ENCODE results near the gene EMILIN1. TPM values are rescaled to one million over a fixed set of nuclear protein-coding genes. Genes with fewer than 3 reads are reported as not detected.

The EMILIN1 gene
- total and polyA plus RNA-seq, 10 of the 15 experiments (the other 5 are each of a cell fraction or from before 2014, with no cell fraction given): 0.01 to 2.3 (median 1.2) TPM; not detected in 2

GRCh38 chr2:27108221-27108620, 29.8 kb downstream of the EMILIN1 start:
- H3K9me3 ChIP-seq (replicated peaks; ENCODE audit: control insufficient read depth, insufficient read depth, low read length): no peaks in the 10 kb centered on the region
- H3K36me3 ChIP-seq (ENCODE audit: control insufficient read depth in 2 of 2, insufficient read depth in 2 of 2, low read length in 1 of 2): no peaks in the 10 kb centered on the region
- ChIA-PET POLR2A (no interaction called here), CTCF (interaction anchor here (0.6 to 1.6 kb wide), 3 partner anchors 25 to 198 kb away, joined by 3 read pairs; no protein-coding TSS in a partner anchor), RAD21 (ENCODE audit: unreplicated experiment) (no interaction called here), SMC1A (ENCODE audit: uncharacterized antibody, unreplicated experiment) (interaction anchor here (0.7 to 1.0 kb wide), 2 partner anchors 163 to 1047 kb away, joined by 3 read pairs; no protein-coding TSS in a partner anchor)
- no peak for ATAC-seq
- no TSS peak for BruUV-seq (replicated peaks)
- in situ Hi-C loops (cut with MboI): no loop called here
- H3K9ac ChIP-seq (ENCODE audit: control insufficient read depth, insufficient read depth, low read length): no peak overlapping the region
- no peak overlapping the region for H3K4me3 ChIP-seq
- no peaks in the 10 kb centered on the region; a peak in 2 of 4 replicates for H3K27me3 ChIP-seq (replicated peaks in 1 of 2; ENCODE audit: control insufficient read depth in 2 of 2, insufficient read depth in 2 of 2, low read length in 1 of 2)
- H4K20me1 ChIP-seq (ENCODE audit: control insufficient read depth, insufficient read depth): no peaks in the 10 kb centered on the region
- DNase-seq (ENCODE audit: low read depth, low spot score): no peak
- no peak for TF ChIP-seq SMC3 (IDR thresholded peaks at IDR 0.05; ENCODE audit: borderline replicate concordance, low read length)
- TF ChIP-seq EED (IDR thresholded peaks at IDR 0.05; ENCODE audit: low read depth): no peak
- TF ChIP-seq ASH2L (IDR thresholded peaks at IDR 0.05; ENCODE audit: borderline replicate concordance, low read depth): no peak
- TF ChIP-seq NKRF (conservative IDR thresholded peaks at IDR 0.05): no peak
- TF ChIP-seq RCOR1 (conservative IDR thresholded peaks at IDR 0.05; ENCODE audit: low read depth, low read length): no peak
- TF ChIP-seq CBX5 (IDR thresholded peaks at IDR 0.05; ENCODE audit: low read depth): no peak
- no peak for TF ChIP-seq GABPA (IDR thresholded peaks at IDR 0.05; ENCODE audit: low read depth)
- TF ChIP-seq SUZ12 (IDR thresholded peaks at IDR 0.05; ENCODE audit: unreplicated experiment): no peak
- no peak overlapping the region for H3K27ac ChIP-seq (ENCODE audit: control insufficient read depth, insufficient read depth)
- intact Hi-C loops (cut with micrococcal nuclease; ENCODE audit: unreplicated experiment): no loop called here
- no peak for FAIRE-seq
- no peak overlapping the region for H2AFZ ChIP-seq (ENCODE audit: control insufficient read depth, low read depth, low read length)
- H3K79me2 ChIP-seq (ENCODE audit: control insufficient read depth, insufficient read depth, low read length): no peaks in the 10 kb centered on the region
- WGBS (ENCODE audit: insufficient coverage, insufficient replicate concordance, low lambda C conversion rate, missing lambda C conversion rate): 81% methylated on average over 2 of the region's 2 CpGs
- H3K4me1 ChIP-seq (ENCODE audit: control insufficient read depth, insufficient read depth, low read length): no peaks in the 10 kb centered on the region
- no peak overlapping the region for H3K4me2 ChIP-seq (ENCODE audit: control insufficient read depth, insufficient read depth)

Measured in GM12878 (cell line).